ENCODE data around the gene DPP8. TPM values are rescaled to one million over a fixed set of nuclear protein-coding genes. Genes with fewer than 3 reads are reported as not detected.

The DPP8 gene
- total RNA-seq, 1 experiment from 2014 or later = 27.1 TPM

DNA sequence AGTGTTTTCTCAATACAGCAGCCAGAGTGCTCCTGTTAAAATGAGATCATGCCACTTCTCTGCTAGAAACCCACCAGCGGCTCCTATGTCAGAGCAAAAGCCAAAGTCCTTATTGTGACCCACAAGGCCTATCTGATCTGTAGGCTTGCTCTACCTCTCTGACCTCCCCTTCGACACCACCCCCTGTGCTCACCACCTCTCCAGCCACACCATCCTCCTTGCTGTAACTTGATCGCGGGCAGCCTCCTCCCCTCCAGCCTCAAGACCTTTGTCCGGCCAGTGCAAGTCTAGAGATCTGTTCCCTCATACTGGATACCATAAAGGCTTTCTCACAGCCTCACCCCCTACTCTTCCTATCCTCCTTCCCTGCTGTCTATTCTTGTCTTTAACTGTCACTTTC is 92.8 kb downstream of the DPP8 start:
- Histone ChIP-seq H3K4me1 (ENCODE audit: control insufficient read depth in 1 of 2, insufficient read depth in 2 of 2, low read length in 2 of 2) (peaks cover 2 to 24% of the 10 kb centered on the region in 2 experiments; a peak in 3 of 4 replicates), H3K79me2 (ENCODE audit: insufficient read depth, low read length) (no peaks in the 10 kb centered on the region), H3K36me3 (ENCODE audit: control insufficient read depth in 1 of 2, insufficient read depth in 2 of 2, low read length in 2 of 2) (no peaks in the 10 kb centered on the region), H3K27me3 (ENCODE audit: insufficient read depth, low read length) (no peaks in the 10 kb centered on the region), H4K20me1 (ENCODE audit: insufficient read depth) (no peaks in the 10 kb centered on the region), H3K4me3 (replicated peaks in 1 of 2; ENCODE audit: low read depth in 1 of 2, low read length in 2 of 2) (no peak overlapping the region), H3K27ac (ENCODE audit: low read depth, low read length) (no peak overlapping the region), H2AFZ (ENCODE audit: low read depth, low read length, poor library complexity, severe bottlenecking) (no peak overlapping the region), H3K9ac (ENCODE audit: low read length) (no peak overlapping the region), H3K9me3 (ENCODE audit: control insufficient read depth in 1 of 2, insufficient read depth in 1 of 2, low read depth in 1 of 2, low read length in 2 of 2) (no peaks in the 10 kb centered on the region), H3K4me2 (ENCODE audit: low read length) (no peak overlapping the region), H3K9me2 (ENCODE audit: insufficient read depth) (no peaks in the 10 kb centered on the region)
- ATAC-seq = no peak
- ChIA-PET RAD21 (ENCODE audit: low non-redundant PET in 1 of 2, low total read pairs in 2 of 2, uncharacterized antibody in 2 of 2, unreplicated experiment in 2 of 2) (no interaction called here), POLR2A (no interaction called here), CTCF (no interaction called here)
- TF ChIP-seq EZH2 (IDR thresholded peaks at IDR 0.05) = no peak
- TF ChIP-seq FOSL1 (IDR thresholded peaks at IDR 0.05; ENCODE audit: low read depth) = no peak
- BruUV-seq (replicated peaks) = no TSS peak
- no peak for DNase-seq (ENCODE audit: low read depth, low spot score)
- intact Hi-C loops (cut with micrococcal nuclease) = no loop called here

DNA sequence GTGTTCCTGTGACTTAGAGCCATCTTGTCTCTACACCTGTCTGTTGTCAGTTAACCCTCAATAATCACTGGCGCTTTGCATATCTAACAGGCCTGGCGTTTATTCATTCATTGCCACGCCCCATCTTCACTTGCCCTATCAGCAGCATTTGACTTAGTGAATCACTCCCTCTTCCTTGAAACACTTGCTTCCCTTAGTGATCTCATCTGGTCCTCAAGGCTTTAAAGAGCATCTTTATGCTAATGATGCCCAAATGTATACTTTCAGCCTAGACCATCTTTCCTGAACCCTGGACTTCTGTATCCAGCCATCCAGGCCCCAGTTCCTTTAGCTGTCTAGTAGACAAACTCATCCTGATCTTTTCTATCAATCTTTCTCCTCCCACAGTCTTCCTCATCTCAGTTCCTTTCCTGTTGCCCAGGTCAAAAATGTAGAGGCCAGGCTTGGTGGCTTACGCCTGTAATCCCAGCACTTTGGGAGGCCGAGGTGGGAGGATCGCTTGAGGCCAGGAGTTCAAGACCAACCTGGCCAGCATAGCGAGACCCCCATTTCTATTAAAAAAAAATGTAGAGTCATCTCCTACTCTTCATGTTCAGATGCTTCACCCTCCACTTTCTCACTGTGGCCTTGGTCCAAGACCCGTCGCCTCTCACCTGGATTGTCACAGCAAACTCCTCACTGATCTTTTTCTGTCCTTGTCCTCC is 93.4 kb downstream of the DPP8 start:
- intact Hi-C loops (cut with micrococcal nuclease) = no loop called here
- no peaks in the 10 kb centered on the region for H3K9me3 ChIP-seq (ENCODE audit: control insufficient read depth in 1 of 2, insufficient read depth in 1 of 2, low read depth in 1 of 2, low read length in 2 of 2)
- BruUV-seq (replicated peaks) = no TSS peak
- CTCF ChIA-PET = no interaction called here
- no peak overlapping the region for H2AFZ ChIP-seq (ENCODE audit: low read depth, low read length, poor library complexity, severe bottlenecking)
- no peak for TF ChIP-seq SRF (IDR thresholded peaks at IDR 0.05; ENCODE audit: low read depth)
- TF ChIP-seq EZH2 (IDR thresholded peaks at IDR 0.05) = no peak
- TF ChIP-seq EGR1 (IDR thresholded peaks at IDR 0.05; ENCODE audit: low read depth) = no peak
- TF ChIP-seq TCF7L2 (IDR thresholded peaks at IDR 0.05; ENCODE audit: borderline replicate concordance, extremely low read depth, insufficient read depth, insufficient read length) = peak; percentile 27
- no peak for TF ChIP-seq CEBPB (IDR thresholded peaks at IDR 0.05; ENCODE audit: low read depth)
- TF ChIP-seq, protein P1, sequence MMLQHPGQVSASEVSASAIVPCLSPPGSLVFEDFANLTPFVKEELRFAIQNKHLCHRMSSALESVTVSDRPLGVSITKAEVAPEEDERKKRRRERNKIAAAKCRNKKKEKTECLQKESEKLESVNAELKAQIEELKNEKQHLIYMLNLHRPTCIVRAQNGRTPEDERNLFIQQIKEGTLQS (IDR thresholded peaks at IDR 0.05) = no peak
- TF ChIP-seq ZNF274 (IDR thresholded peaks at IDR 0.05; ENCODE audit: low read depth, low read length) = no peak
- H3K36me3 ChIP-seq (ENCODE audit: control insufficient read depth in 1 of 2, insufficient read depth in 2 of 2, low read length in 2 of 2) = no peaks in the 10 kb centered on the region
- H3K9me2 ChIP-seq (ENCODE audit: insufficient read depth) = no peaks in the 10 kb centered on the region
- H3K4me2 ChIP-seq (ENCODE audit: low read length) = no peak overlapping the region
- H3K79me2 ChIP-seq (ENCODE audit: insufficient read depth, low read length) = no peaks in the 10 kb centered on the region
- DNase-seq (ENCODE audit: low read depth, low spot score) (no peak), ATAC-seq (no peak)
- H3K27ac ChIP-seq (ENCODE audit: low read depth, low read length) = no peak overlapping the region
- peaks cover 2 to 24% of the 10 kb centered on the region in 2 experiments; a peak in 3 of 4 replicates for H3K4me1 ChIP-seq (ENCODE audit: control insufficient read depth in 1 of 2, insufficient read depth in 2 of 2, low read length in 2 of 2)
- no peak overlapping the region for H3K4me3 ChIP-seq (replicated peaks in 1 of 2; ENCODE audit: low read depth in 1 of 2, low read length in 2 of 2)
- no peaks in the 10 kb centered on the region for H4K20me1 ChIP-seq (ENCODE audit: insufficient read depth)
- POLR2A ChIA-PET = no interaction called here
- RAD21 ChIA-PET (ENCODE audit: low non-redundant PET in 1 of 2, low total read pairs in 2 of 2, uncharacterized antibody in 2 of 2, unreplicated experiment in 2 of 2) = no interaction called here
- no peak overlapping the region for H3K9ac ChIP-seq (ENCODE audit: low read length)
- no peaks in the 10 kb centered on the region for H3K27me3 ChIP-seq (ENCODE audit: insufficient read depth, low read length)

Data from HCT116 (cell line).